Skeletal muscle cell (primary cell): ENCODE measurements around the gene ATP2C2.
"Not testable (repeated sequence)": the region's sequence is repeated elsewhere in the genome, so short reads cannot be mapped to it uniquely, and the experiment has no call there.

Experiments used
- DNase-seq: peaks from one replicate; pipeline ENCODE4 v3.0.0-alpha.2; 2010; ENCODE audit warnings: low read depth
- H3K4me3 ChIP-seq: 2 replicates; pipeline ENCODE4 v1.5.1; 2011; ENCODE audit warnings: low read depth, mild to moderate bottlenecking, control low read depth, low read length, moderate library complexity

ATP2C2 gene

GRCh38 chr16:84442416-84443145, 74.2 kb downstream of the ATP2C2 start:
- DNase-seq, result no peak
- no peak overlapping the region for H3K4me3 ChIP-seq

GRCh38 chr16:84443166-84443802, 74.9 kb downstream of the ATP2C2 start:
- H3K4me3 ChIP-seq, result no peak overlapping the region
- DNase-seq, result no peak

GRCh38 chr16:84444476-84444875, 76.1 kb downstream of the ATP2C2 start:
- no peak for DNase-seq
- H3K4me3 ChIP-seq, result no peak overlapping the region

GRCh38 chr16:84446084-84446483, 77.7 kb downstream of the ATP2C2 start:
- no peak overlapping the region for H3K4me3 ChIP-seq
- DNase-seq, result no peak

- no peak for DNase-seq
- H3K4me3 ChIP-seq, result no peak overlapping the region
These were observed 78.5 kb downstream of the ATP2C2 start for GRCh38 chr16:84446596-84447392.

- H3K4me3 ChIP-seq, result no peak overlapping the region
- no peak for DNase-seq
These were observed 80.1 kb downstream of the ATP2C2 start for GRCh38 chr16:84448444-84448843.

GRCh38 chr16:84449156-84450140, 81.1 kb downstream of the ATP2C2 start:
- no peak overlapping the region for H3K4me3 ChIP-seq
- DNase-seq, result no peak

- H3K4me3 ChIP-seq, result no peak overlapping the region
- DNase-seq, result no peak
These were observed 82.0 kb downstream of the ATP2C2 start for GRCh38 chr16:84450176-84450865.

GRCh38 chr16:84451010-84451676, 82.8 kb downstream of the ATP2C2 start:
- H3K4me3 ChIP-seq, DNase-seq: not testable (repeated sequence)

- no peak overlapping the region for H3K4me3 ChIP-seq
- DNase-seq, result no peak
These were observed 83.4 kb downstream of the ATP2C2 start for GRCh38 chr16:84451781-84452180.

- no peak overlapping the region for H3K4me3 ChIP-seq
- DNase-seq, result no peak
These were observed 84.9 kb downstream of the ATP2C2 start for GRCh38 chr16:84453061-84453752.

- DNase-seq, result no peak
These were observed 86.3 kb downstream of the ATP2C2 start for GRCh38 chr16:84454611-84455010.

GRCh38 chr16:84455031-84455430, 86.7 kb downstream of the ATP2C2 start:
- DNase-seq, result no peak

More at GRCh38 chr16:84454611-84455010, 86.3 kb downstream of the ATP2C2 start:
- H3K4me3 ChIP-seq, result no peak overlapping the region

GRCh38 chr16:84458606-84459532, 90.5 kb downstream of the ATP2C2 start:
- H3K4me3 ChIP-seq, result no peak overlapping the region
- no peak for DNase-seq

More at GRCh38 chr16:84455031-84455430, 86.7 kb downstream of the ATP2C2 start:
- H3K4me3 ChIP-seq, result no peak overlapping the region

GRCh38 chr16:84459533-84459894, 91.2 kb downstream of the ATP2C2 start:
- no peak for DNase-seq
- H3K4me3 ChIP-seq, result no peak overlapping the region

- DNase-seq, result no peak
- H3K4me3 ChIP-seq, result no peak overlapping the region
These were observed 91.6 kb downstream of the ATP2C2 start for GRCh38 chr16:84459941-84460405.
